Astrocyte (in vitro differentiated cells and primary cell): Measurements from ENCODE around the gene VDAC2.

Experiments used
- CTCF ChIP-seq: IDR thresholded peaks from 2 replicates; pipeline ENCODE4 v1.5.1; 2011; ENCODE audit warnings: low read depth, mild to moderate bottlenecking, inconsistent platforms, low read length, moderate library complexity; ENCODE audit not compliant: insufficient read depth
- EZH2 ChIP-seq: IDR thresholded peaks from 2 replicates; pipeline ENCODE4 v1.6.1; 2012; ENCODE audit warnings: mild to moderate bottlenecking, low read length, inconsistent platforms; ENCODE audit not compliant: insufficient read depth

- no peak for TF ChIP-seq CTCF
- TF ChIP-seq EZH2: no peak
These were observed 23.6 kb downstream of the VDAC2 start for GRCh38 chr10:75234017-75234682.
